GM18868 (cell line): ENCODE data around the gene NPC2.

Experiments used
- ATAC-seq: cut with Tn5 transposase; IDR thresholded peaks from one replicate; pipeline ENCODE4 v1.9.1; 2021; ENCODE audit warnings: mild to moderate bottlenecking, moderate library complexity; ENCODE audit not compliant: unreplicated experiment

Gene NPC2

GRCh38 chr14:74519316-74520074, 26.4 kb upstream of the NPC2 start:
- ATAC-seq = no peak

- no peak for ATAC-seq
Measured at GRCh38 chr14:74518221-74518620, 25.1 kb upstream of the NPC2 start.

GRCh38 chr14:74517731-74518130, 24.6 kb upstream of the NPC2 start:
- no peak for ATAC-seq

GRCh38 chr14:74516451-74517160, 23.5 kb upstream of the NPC2 start:
- no peak for ATAC-seq

GRCh38 chr14:74515891-74516412, 22.8 kb upstream of the NPC2 start:
- ATAC-seq = no peak

GRCh38 chr14:74514471-74514941, 21.4 kb upstream of the NPC2 start:
- no peak for ATAC-seq

- no peak for ATAC-seq
Measured at GRCh38 chr14:74511966-74512830, 19.1 kb upstream of the NPC2 start.

- ATAC-seq = no peak
Measured at GRCh38 chr14:74510959-74511409, 17.9 kb upstream of the NPC2 start.

- ATAC-seq = no peak
Measured at GRCh38 chr14:74510223-74510931, 17.3 kb upstream of the NPC2 start.

GRCh38 chr14:74509587-74510222, 16.6 kb upstream of the NPC2 start:
- no peak for ATAC-seq

- no peak for ATAC-seq
Measured at GRCh38 chr14:74508844-74509428, 15.8 kb upstream of the NPC2 start.

- no peak for ATAC-seq
Measured at GRCh38 chr14:74508292-74508731, 15.2 kb upstream of the NPC2 start.

- no peak for ATAC-seq
Measured at GRCh38 chr14:74507840-74508239, 14.7 kb upstream of the NPC2 start.

- ATAC-seq = no peak
Measured at GRCh38 chr14:74507085-74507484, 14.0 kb upstream of the NPC2 start.

GRCh38 chr14:74506411-74506851, 13.3 kb upstream of the NPC2 start:
- no peak for ATAC-seq

GRCh38 chr14:74505831-74506230, 12.7 kb upstream of the NPC2 start:
- ATAC-seq = no peak

GRCh38 chr14:74504874-74505720, 12.0 kb upstream of the NPC2 start:
- ATAC-seq = no peak

GRCh38 chr14:74504412-74504811, 11.3 kb upstream of the NPC2 start:
- ATAC-seq = no peak
